HepG2 (cell line): ENCODE results near the gene MED23. TPM values are rescaled to one million over a fixed set of nuclear protein-coding genes. Genes with fewer than 3 reads are reported as not detected.

ENCODE experiments used
- ATF4 ChIP-seq, 2 experiments: fragments of 450-650 bp in 1 of 2; sonication (generic) in 1 of 2; formaldehyde crosslinking; IDR thresholded peaks; 2 replicates each; pipeline versions ENCODE4 v1.5.0 to v1.8.0; 2020 to 2022; ENCODE audit warnings: mild to moderate bottlenecking in 1 of 2, missing genetic modification reagents in 1 of 2
- BCLAF1 ChIP-seq: fragments of 450-650 bp; IDR thresholded peaks from 2 replicates; pipeline ENCODE4 v1.6.1; 2017; ENCODE audit warnings: mild to moderate bottlenecking
- CEBPG ChIP-seq: IDR thresholded peaks from 2 replicates; pipeline ENCODE4 v1.6.1; 2016
- DMTF1 ChIP-seq: sonication (generic); formaldehyde crosslinking; IDR thresholded peaks from 2 replicates; pipeline ENCODE4 v1.4.0; 2020; ENCODE audit warnings: mild to moderate bottlenecking, missing genetic modification reagents
- DNMT3B ChIP-seq: conservative IDR thresholded peaks from 2 replicates; pipeline ENCODE4 v1.6.1; 2016; ENCODE audit warnings: missing biosample characterization, control low read depth
- HNF4G ChIP-seq, 2 experiments: sonication (generic) in 1 of 2; formaldehyde crosslinking in 1 of 2; IDR thresholded peaks; 2 replicates each; pipeline versions ENCODE4 v1.4.0 to v1.6.1; 2011 to 2020; ENCODE audit warnings: borderline replicate concordance in 2 of 2, low read depth in 2 of 2, mild to moderate bottlenecking in 2 of 2, low read length in 1 of 2, missing genetic modification reagents in 1 of 2, moderate library complexity in 1 of 2
- HOXA7 ChIP-seq: sonication (generic); formaldehyde crosslinking; IDR thresholded peaks from 2 replicates; pipeline ENCODE4 v1.8.1; 2022; ENCODE audit warnings: mild to moderate bottlenecking, missing genetic modification reagents, moderate library complexity
- MED1 ChIP-seq: sonication (generic); formaldehyde crosslinking; IDR thresholded peaks from 2 replicates; pipeline ENCODE4 v1.4.0; 2020; ENCODE audit warnings: missing genetic modification reagents
- PHB2 ChIP-seq: fragments of 450-650 bp; IDR thresholded peaks from 2 replicates; pipeline ENCODE4 v1.6.1; 2018; ENCODE audit not compliant: partially characterized antibody
- RFXANK ChIP-seq: IDR thresholded peaks from 2 replicates; pipeline ENCODE4 v1.6.1; 2016
- TBL1XR1 ChIP-seq: fragments of 150-350 bp; IDR thresholded peaks from 2 replicates; pipeline ENCODE4 v1.6.1; 2014; ENCODE audit warnings: borderline replicate concordance, low read length; ENCODE audit not compliant: partially characterized antibody
- THAP11 ChIP-seq: IDR thresholded peaks from 2 replicates; pipeline ENCODE4 v1.6.1; 2016; ENCODE audit warnings: missing biosample characterization, missing genetic modification reagents
- ZBTB38 ChIP-seq: sonication (generic); formaldehyde crosslinking; IDR thresholded peaks from 2 replicates; pipeline ENCODE4 v1.5.1; 2020; ENCODE audit warnings: mild to moderate bottlenecking, missing genetic modification reagents
- ZMYM2 ChIP-seq: sonication (generic); formaldehyde crosslinking; IDR thresholded peaks from 2 replicates; pipeline ENCODE4 v1.8.0; 2022; ENCODE audit warnings: mild to moderate bottlenecking, missing genetic modification reagents
- ZNF18 ChIP-seq: sonication (generic); formaldehyde crosslinking; IDR thresholded peaks from 2 replicates; pipeline ENCODE4 v1.8.0; 2022; ENCODE audit warnings: mild to moderate bottlenecking, missing genetic modification reagents; ENCODE audit not compliant: insufficient replicate concordance
- ZNF605 ChIP-seq: sonication (generic); formaldehyde crosslinking; IDR thresholded peaks from 2 replicates; pipeline ENCODE4 v1.8.0; 2022; ENCODE audit warnings: mild to moderate bottlenecking, missing genetic modification reagents
- ZNF639 ChIP-seq: conservative IDR thresholded peaks from 2 replicates; pipeline ENCODE4 v1.6.1; 2018; ENCODE audit warnings: missing genetic modification reagents
- ZNF768 ChIP-seq: sonication (generic); formaldehyde crosslinking; IDR thresholded peaks from 2 replicates; pipeline ENCODE4 v1.4.0; 2020; ENCODE audit warnings: missing genetic modification reagents
- ZSCAN29 ChIP-seq: sonication (generic); formaldehyde crosslinking; conservative IDR thresholded peaks from 2 replicates; pipeline ENCODE4 v1.4.0; 2020; ENCODE audit warnings: mild to moderate bottlenecking, missing genetic modification reagents
- ZSCAN9 ChIP-seq: IDR thresholded peaks from 2 replicates; pipeline ENCODE4 v1.6.1; 2016; ENCODE audit warnings: borderline replicate concordance
- polyA plus RNA-seq, 8 experiments: library from polyadenylated mRNA; depleted of rRNA in 3 of 8; stranded (reverse) in 7 of 8; unstranded in 1 of 8; fragments of >200 nt; fragmentation: Illumina TruSeq in 4 of 8; extraction: Trizol in 4 of 8; gene quantifications; 2 replicates each; pipeline versions ENCODE4 v1.2.1 to v1.2.3, GENCODE V29; 2011 to 2016; ENCODE audit warnings: low read depth in 4 of 8, missing spikeins in 1 of 8, mixed read lengths in 1 of 8; ENCODE audit not compliant: insufficient read depth in 1 of 8
- total RNA-seq, 5 experiments: library from RNA; depleted of rRNA; stranded (reverse); fragments of >200 nt; fragmentation: Illumina TruSeq; extraction: Trizol; gene quantifications; 2 replicates each; pipeline ENCODE4 v1.2.3, GENCODE V29; 2016; ENCODE audit warnings: low read depth in 1 of 5

MED23 gene
- total and polyA plus RNA-seq, 2 of the 13 experiments (the other 11 are each of a cell fraction or from before 2014, with no cell fraction given), result 34.9 to 50.5 TPM

- TF ChIP-seq DMTF1, result peak; percentile 94
- TF ChIP-seq ZNF605 (CRISPR knock-in tag), result peak; percentile 100
- no peak for TF ChIP-seq PHB2
- 0 out of 2 replicates have a peak, but pooled peaks have one; percentile 19 for TF ChIP-seq HOXA7
- peak; percentile 68 for TF ChIP-seq CEBPG (CRISPR knock-in tag)
- peak; percentile 98; the same call in 1 of the 2 replicates for TF ChIP-seq ZSCAN9 (CRISPR knock-in tag)
- TF ChIP-seq THAP11, result peak; percentile 97
- peak; percentile 98 for TF ChIP-seq ZSCAN29 (CRISPR knock-in tag)
- peak; percentile 93 for TF ChIP-seq ZNF768
- TF ChIP-seq MED1, result peak; percentile 97
- peak; percentile 80; the same call in 1 of the 2 replicates for TF ChIP-seq HNF4G (IDR thresholded peaks at IDR 0.05; ENCODE audit: borderline replicate concordance, low read depth, low read length)
- TF ChIP-seq HNF4G (CRISPR knock-in tag; IDR thresholded peaks at IDR 0.05; ENCODE audit: borderline replicate concordance, low read depth), result peak; percentile 89
- TF ChIP-seq RFXANK (CRISPR knock-in tag), result peak; percentile 95
- TF ChIP-seq ZMYM2, result peak; percentile 89
- peak; percentile 96 for TF ChIP-seq ZBTB38 (CRISPR knock-in tag)
- TF ChIP-seq BCLAF1, result no peak
- peak; percentile 94 for TF ChIP-seq TBL1XR1
- TF ChIP-seq ATF4 (CRISPR knock-in tag; IDR thresholded peaks at IDR 0.05), result peak in 1 of 2 experiments; percentile 84; a peak in 1 of 4 replicates
- TF ChIP-seq ZNF18, result no peak
- TF ChIP-seq ZNF639 (CRISPR knock-in tag), result peak; percentile 98
- no peak; the same call in 1 of the 2 replicates for TF ChIP-seq DNMT3B
Measured at GRCh38 chr6:131627724-131628682, at the start of gene MED23 (continued).
